HT1080 (cell line): ENCODE measurements around the gene ZNF530. TPM values are rescaled to one million over a fixed set of nuclear protein-coding genes. Genes with fewer than 3 reads are reported as not detected.

Experiments
- DNase-seq: peaks from one replicate; pipeline ENCODE4 v3.0.0-alpha.2; 2015; ENCODE audit warnings: low read depth
- polyA plus RNA-seq, 2 experiments: library from polyadenylated mRNA; depleted of rRNA; stranded (reverse); fragments of >200 nt; gene quantifications; 2 replicates each; pipeline ENCODE4 v1.2.3, GENCODE V29; 2015
- total RNA-seq: library from RNA; depleted of rRNA; stranded (reverse); fragments of >200 nt; shearing (Covaris generic); gene quantifications from 2 replicates; pipeline ENCODE4 v1.2.3, GENCODE V29; 2014; rRNA removed

ZNF530 gene
- 22.0 and 30.3 TPM in 2 replicates for total RNA-seq
- polyA plus RNA-seq (2015; cell fraction: cytosol; rRNA removed), result 7.8 and 9.4 TPM in 2 replicates
- 5.6 and 7.8 TPM in 2 replicates for polyA plus RNA-seq (2015; cell fraction: nucleus; rRNA removed)

- DNase-seq, result peak; percentile 85
Measured at GRCh38 chr19:57599761-57600383, at the start of gene ZNF530. Gene ZNF530 (plus strand): TSS chr19:57599885. CDS start chr19:57604346, 4,461 bp downstream.

GRCh38 chr19:57552432-57552831 lies 47.3 kb upstream of the ZNF530 start:
- DNase-seq, result no peak

- DNase-seq, result no peak
Measured at GRCh38 chr19:57557659-57558058, 42.0 kb upstream of the ZNF530 start.

GRCh38 chr19:57558525-57558924 lies 41.2 kb upstream of the ZNF530 start:
- DNase-seq, result peak; percentile 7

- DNase-seq, result peak; percentile 34
Measured at GRCh38 chr19:57559008-57559403, 40.7 kb upstream of the ZNF530 start.

GRCh38 chr19:57559404-57560025 lies 40.2 kb upstream of the ZNF530 start, which contains the start of gene ZNF550:
Gene ZNF550 (minus strand): TSS chr19:57559863. CDS start chr19:57559682, 181 bp downstream.
- peak; percentile 89 for DNase-seq

GRCh38 chr19:57560049-57560491 lies 39.6 kb upstream of the ZNF530 start:
- DNase-seq, result peak; percentile 79

GRCh38 chr19:57563547-57563946 lies 36.1 kb upstream of the ZNF530 start:
- DNase-seq, result no peak

- no peak for DNase-seq
Measured at GRCh38 chr19:57566396-57567265, 33.1 kb upstream of the ZNF530 start.

- no peak for DNase-seq
Measured at GRCh38 chr19:57570707-57571106, 29.0 kb upstream of the ZNF530 start.

GRCh38 chr19:57572415-57572947 lies 27.2 kb upstream of the ZNF530 start:
- no peak for DNase-seq

- no peak for DNase-seq
Measured at GRCh38 chr19:57576661-57577060, 23.0 kb upstream of the ZNF530 start.

- DNase-seq, result peak; percentile 97
Measured at GRCh38 chr19:57578487-57579205, 21.0 kb upstream of the ZNF530 start, which contains the start of gene ZNF416. Gene ZNF416 (minus strand): TSS chr19:57578911. CDS start chr19:57578704, 207 bp downstream.

- no peak for DNase-seq
Measured at GRCh38 chr19:57583104-57583520, 16.6 kb upstream of the ZNF530 start.

GRCh38 chr19:57583521-57584416 lies 15.9 kb upstream of the ZNF530 start, which contains the start of gene ZIK1:
Gene ZIK1 (plus strand): TSS chr19:57584145. CDS start chr19:57584357, 212 bp downstream.
- DNase-seq, result peak; percentile 54

- DNase-seq, result peak; percentile 84
Measured at GRCh38 chr19:57587529-57587928, 12.2 kb upstream of the ZNF530 start.

GRCh38 chr19:57599377-57599760 lies 316 bp upstream of the ZNF530 start:
- no peak for DNase-seq

GRCh38 chr19:57606931-57607330 lies 7.2 kb downstream of the ZNF530 start:
- no peak for DNase-seq

- no peak for DNase-seq
Measured at GRCh38 chr19:57611113-57611512, 11.4 kb downstream of the ZNF530 start.
